Loucy (cell line): ENCODE results near the gene EGLN2.

Experiments
- H2AFZ ChIP-seq: fragments of 200-600 bp; sonication (generic); 2 replicates; pipeline ENCODE4 v1.6.0; 2016; ENCODE audit warnings: antibody characterized with exemption, mild to moderate bottlenecking, low read length, moderate library complexity
- H3F3A ChIP-seq: fragments of 200-600 bp; 2 replicates; pipeline ENCODE4 v1.6.0; 2016; ENCODE audit warnings: antibody characterized with exemption, low read depth, mild to moderate bottlenecking
- H3K27me3 ChIP-seq: fragments of 200-600 bp; sonication (generic); 2 replicates; pipeline ENCODE4 v1.6.1; 2014; ENCODE audit warnings: low read length, mild to moderate bottlenecking; ENCODE audit not compliant: insufficient read depth, poor library complexity, severe bottlenecking
- H3K36me3 ChIP-seq: fragments of 200-600 bp; sonication (generic); 2 replicates; pipeline ENCODE4 v1.6.1; 2016; ENCODE audit warnings: low read length; ENCODE audit not compliant: insufficient read depth
- H3K4me1 ChIP-seq: fragments of 200-600 bp; sonication (generic); 2 replicates; pipeline ENCODE4 v1.5.1; 2014; ENCODE audit warnings: low read length, mild to moderate bottlenecking; ENCODE audit not compliant: insufficient read depth, poor library complexity, severe bottlenecking
- H3K4me2 ChIP-seq: fragments of 200-600 bp; sonication (generic); 2 replicates; pipeline ENCODE4 v1.6.0; 2014; ENCODE audit warnings: antibody characterized with exemption, low read length, low read depth, mild to moderate bottlenecking; ENCODE audit not compliant: poor library complexity, severe bottlenecking
- H3K4me3 ChIP-seq: fragments of 200-600 bp; sonication (generic); 2 replicates; pipeline ENCODE4 v1.5.1; 2014; ENCODE audit warnings: low read length, mild to moderate bottlenecking, mixed read lengths; ENCODE audit not compliant: poor library complexity, severe bottlenecking
- H3K79me2 ChIP-seq: fragments of 200-600 bp; sonication (generic); 2 replicates; pipeline ENCODE4 v1.6.1; 2014; ENCODE audit warnings: low read length; ENCODE audit not compliant: insufficient read depth
- H3K9ac ChIP-seq: fragments of 200-600 bp; sonication (generic); 2 replicates; pipeline ENCODE4 v1.6.0; 2014; ENCODE audit warnings: mild to moderate bottlenecking, low read depth, low read length, moderate library complexity; ENCODE audit not compliant: poor library complexity, severe bottlenecking
- H3K9me2 ChIP-seq: fragments of 200-600 bp; sonication (generic); replicated peaks from 2 replicates; pipeline ENCODE4 v1.6.1; 2016; ENCODE audit warnings: low read depth, low read length, mixed read lengths
- H3K9me3 ChIP-seq: fragments of 200-600 bp; sonication (generic); 2 replicates; pipeline ENCODE4 v1.6.1; 2014; ENCODE audit warnings: mild to moderate bottlenecking, antibody characterized with exemption, low read length, low read depth; ENCODE audit not compliant: insufficient read depth
- H4K20me1 ChIP-seq: fragments of 200-600 bp; sonication (generic); 2 replicates; pipeline ENCODE4 v1.6.0; 2014; ENCODE audit warnings: antibody characterized with exemption, low read length, mild to moderate bottlenecking; ENCODE audit not compliant: insufficient read depth, poor library complexity, severe bottlenecking
- CTCF ChIP-seq: fragments of 200-600 bp; sonication (generic); conservative IDR thresholded peaks from 2 replicates; pipeline ENCODE4 v1.5.1; 2014; ENCODE audit warnings: mild to moderate bottlenecking, antibody characterized with exemption, low read length
- EZH2phosphoT487 ChIP-seq: fragments of 200-600 bp; IDR thresholded peaks from 2 replicates; pipeline ENCODE4 v1.6.1; 2018; ENCODE audit warnings: antibody characterized with exemption, mild to moderate bottlenecking, moderate library complexity, borderline replicate concordance

Gene EGLN2

GRCh38 chr19:40776932-40777644 lies 21.9 kb upstream of the EGLN2 start:
- H3K9me3 ChIP-seq = no peaks in the 10 kb centered on the region
- H3K4me3 ChIP-seq = peak overlapping the region; percentile 81
- peaks cover 9% of the 10 kb centered on the region for H3F3A ChIP-seq
- TF ChIP-seq EZH2phosphoT487 (no peak), CTCF (no peak)
- H3K36me3 ChIP-seq = no peaks in the 10 kb centered on the region
- no peaks in the 10 kb centered on the region for H4K20me1 ChIP-seq
- H3K4me1 ChIP-seq = peaks cover 25% of the 10 kb centered on the region
- H3K79me2 ChIP-seq = no peaks in the 10 kb centered on the region; the same call in 1 of the 2 replicates
- H3K9ac ChIP-seq = peak overlapping the region; percentile 92
- no peaks in the 10 kb centered on the region for H3K27me3 ChIP-seq
- no peaks in the 10 kb centered on the region for H3K9me2 ChIP-seq
- H3K4me2 ChIP-seq = peak overlapping the region; percentile 93
- H2AFZ ChIP-seq = peak overlapping the region; percentile 71

DNA sequence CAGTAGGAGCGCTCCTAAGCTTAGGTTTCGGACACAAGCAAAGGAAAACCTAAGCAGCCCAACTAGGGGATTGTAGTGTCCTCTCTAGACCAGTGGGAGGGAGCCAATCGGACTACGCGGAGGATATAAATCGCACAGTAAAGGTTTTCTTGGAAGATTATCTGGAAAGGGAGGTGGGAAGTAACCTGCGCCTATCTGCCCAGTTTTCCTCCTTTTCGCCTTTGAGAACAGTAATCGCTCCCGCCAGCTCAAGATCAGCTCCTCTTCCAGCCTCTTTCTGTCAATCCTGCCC lies 21.4 kb upstream of the EGLN2 start:
- Histone ChIP-seq H3K4me2 (peak overlapping the region; percentile 93), H3K79me2 (no peaks in the 10 kb centered on the region; the same call in 1 of the 2 replicates), H3K27me3 (no peaks in the 10 kb centered on the region), H2AFZ (peak overlapping the region; percentile 71), H3K9me3 (no peaks in the 10 kb centered on the region), H3K9me2 (no peaks in the 10 kb centered on the region), H3K4me3 (peak overlapping the region; percentile 81), H3K36me3 (no peaks in the 10 kb centered on the region), H4K20me1 (no peaks in the 10 kb centered on the region), H3K9ac (peak overlapping the region; percentile 92), H3F3A (peaks cover 9% of the 10 kb centered on the region), H3K4me1 (peaks cover 25% of the 10 kb centered on the region)
- no peak for TF ChIP-seq CTCF
- TF ChIP-seq EZH2phosphoT487 = no peak

DNA sequence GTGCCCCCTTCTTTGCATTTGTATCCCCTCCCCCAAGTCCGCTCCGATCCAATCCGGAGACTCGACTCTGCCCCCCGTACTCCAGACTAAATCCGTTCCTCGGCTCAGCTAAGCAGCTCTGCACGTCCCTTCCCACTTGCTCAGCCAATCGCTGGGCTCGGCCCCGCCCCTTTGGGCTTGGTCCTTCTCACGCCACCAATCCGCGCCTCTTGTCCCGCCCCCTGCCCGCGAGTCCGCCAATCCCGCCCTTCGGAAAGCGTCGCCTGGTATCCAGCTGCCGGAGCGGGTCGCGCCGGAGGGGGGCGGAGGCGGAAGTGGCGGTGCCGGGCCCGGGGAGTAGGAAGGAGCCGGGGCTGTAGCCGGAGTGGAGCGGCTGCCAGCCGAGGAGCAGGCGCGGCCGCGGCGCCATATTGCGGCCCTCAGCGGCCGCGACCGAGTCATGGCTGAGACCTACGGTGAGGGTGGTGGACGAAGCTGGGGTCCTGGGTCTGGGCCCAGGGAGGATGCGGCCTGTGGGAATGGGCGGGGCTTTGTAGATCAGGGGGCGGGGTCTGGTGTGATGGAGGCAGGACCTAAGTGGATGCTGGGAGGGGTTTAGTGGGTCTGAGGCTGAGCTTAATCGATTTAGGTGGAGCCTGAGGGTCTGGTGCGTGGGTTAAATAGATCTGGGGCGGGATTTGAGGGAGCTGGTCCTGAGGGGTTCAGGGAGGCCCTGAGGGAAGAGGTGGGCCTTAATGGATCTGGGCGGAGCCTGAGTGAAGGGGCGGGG lies 20.9 kb upstream of the EGLN2 start, which contains the start of gene RAB4B:
Gene RAB4B, plus strand, starts transcription at position 311 of the 769 bp plus-strand sequence. Its CDS starts 129 bp downstream, at position 440.
- Histone ChIP-seq H3K4me1 (peaks cover 25% of the 10 kb centered on the region), H3F3A (peaks cover 9% of the 10 kb centered on the region), H2AFZ (peak within 1 kb of the TSS; percentile 71), H3K79me2 (no peaks in the 10 kb centered on the region; the same call in 1 of the 2 replicates), H3K36me3 (no peaks in the 10 kb centered on the region), H3K9me2 (no peaks in the 10 kb centered on the region), H3K4me3 (peak within 1 kb of the TSS; percentile 81), H3K4me2 (peak within 1 kb of the TSS; percentile 93), H4K20me1 (no peaks in the 10 kb centered on the region), H3K27me3 (no peaks in the 10 kb centered on the region), H3K9ac (peak within 1 kb of the TSS; percentile 92), H3K9me3 (no peaks in the 10 kb centered on the region)
- no peak for TF ChIP-seq EZH2phosphoT487
- TF ChIP-seq CTCF = no peak
